Measurements from ENCODE around the gene C2orf81. TPM values are rescaled to one million over a fixed set of nuclear protein-coding genes. Genes with fewer than 3 reads are reported as not detected.
A peak's percentile ranks its signal among the peaks of the same experiment; 100 is the strongest.

The C2orf81 gene
- total and polyA plus RNA-seq, 10 of the 15 experiments (the other 5 are each of a cell fraction or from before 2014, with no cell fraction given): 0.10 to 9.8 (median 2.7) TPM

DNA sequence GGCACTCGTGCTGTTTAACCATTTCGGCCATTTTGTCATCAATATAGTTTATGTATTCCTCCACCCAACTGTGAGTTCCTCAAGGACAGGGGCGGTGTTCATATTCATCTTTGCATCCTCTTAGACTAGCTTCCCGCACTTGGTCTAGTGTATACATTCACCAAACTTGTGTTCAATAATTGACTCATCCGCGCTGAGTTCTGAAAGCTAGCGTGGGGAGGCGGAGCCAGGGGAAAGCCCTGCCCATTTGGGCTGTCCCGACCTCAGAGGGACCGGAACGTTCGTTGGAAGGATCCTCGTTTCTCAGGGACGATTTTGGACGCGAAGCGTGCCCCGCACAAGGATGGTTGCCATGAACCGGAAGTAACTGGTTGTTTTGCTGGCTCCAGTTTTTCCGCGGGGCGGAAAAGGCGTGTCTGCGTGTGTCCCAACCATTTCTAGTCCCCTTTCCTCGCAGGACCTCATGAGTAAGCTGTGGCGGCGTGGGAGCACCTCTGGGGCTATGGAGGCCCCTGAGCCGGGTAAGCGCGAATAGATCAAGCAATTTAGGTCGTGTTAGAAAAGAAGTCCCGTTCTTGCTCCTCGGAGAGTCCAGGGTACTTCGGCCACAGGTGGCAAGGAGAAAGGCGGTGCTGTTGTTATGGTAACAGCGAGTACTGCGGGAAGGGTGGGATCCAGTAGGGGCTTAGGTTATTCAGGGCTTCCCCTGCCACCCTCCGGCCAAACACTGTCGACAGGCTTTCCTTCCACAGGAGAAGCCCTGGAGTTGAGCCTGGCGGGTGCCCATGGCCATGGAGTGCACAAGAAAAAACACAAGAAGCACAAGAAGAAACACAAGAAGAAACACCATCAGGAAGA, 33.5 kb upstream of the C2orf81 start, which contains the start of gene INO80B (continued):
- TF ChIP-seq SUPT20H (IDR thresholded peaks at IDR 0.05; ENCODE audit: borderline replicate concordance, control insufficient read depth, low read depth, low read length): no peak
- TF ChIP-seq, protein P1, sequence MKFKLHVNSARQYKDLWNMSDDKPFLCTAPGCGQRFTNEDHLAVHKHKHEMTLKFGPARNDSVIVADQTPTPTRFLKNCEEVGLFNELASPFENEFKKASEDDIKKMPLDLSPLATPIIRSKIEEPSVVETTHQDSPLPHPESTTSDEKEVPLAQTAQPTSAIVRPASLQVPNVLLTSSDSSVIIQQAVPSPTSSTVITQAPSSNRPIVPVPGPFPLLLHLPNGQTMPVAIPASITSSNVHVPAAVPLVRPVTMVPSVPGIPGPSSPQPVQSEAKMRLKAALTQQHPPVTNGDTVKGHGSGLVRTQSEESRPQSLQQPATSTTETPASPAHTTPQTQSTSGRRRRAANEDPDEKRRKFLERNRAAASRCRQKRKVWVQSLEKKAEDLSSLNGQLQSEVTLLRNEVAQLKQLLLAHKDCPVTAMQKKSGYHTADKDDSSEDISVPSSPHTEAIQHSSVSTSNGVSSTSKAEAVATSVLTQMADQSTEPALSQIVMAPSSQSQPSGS (IDR thresholded peaks at IDR 0.05; ENCODE audit: low read length): no peak; the same call in 1 of the 2 replicates
- peak; percentile 98 for TF ChIP-seq NR2C1 (IDR thresholded peaks at IDR 0.05)
- peak; percentile 80 for TF ChIP-seq ATF7 (IDR thresholded peaks at IDR 0.05; ENCODE audit: low read depth)
- TF ChIP-seq SUZ12 (IDR thresholded peaks at IDR 0.05; ENCODE audit: unreplicated experiment): no peak
- 0 out of 2 replicates have a peak, but pooled peaks have one; percentile 30 for TF ChIP-seq EED (IDR thresholded peaks at IDR 0.05; ENCODE audit: low read depth)
- TF ChIP-seq, protein P2, sequence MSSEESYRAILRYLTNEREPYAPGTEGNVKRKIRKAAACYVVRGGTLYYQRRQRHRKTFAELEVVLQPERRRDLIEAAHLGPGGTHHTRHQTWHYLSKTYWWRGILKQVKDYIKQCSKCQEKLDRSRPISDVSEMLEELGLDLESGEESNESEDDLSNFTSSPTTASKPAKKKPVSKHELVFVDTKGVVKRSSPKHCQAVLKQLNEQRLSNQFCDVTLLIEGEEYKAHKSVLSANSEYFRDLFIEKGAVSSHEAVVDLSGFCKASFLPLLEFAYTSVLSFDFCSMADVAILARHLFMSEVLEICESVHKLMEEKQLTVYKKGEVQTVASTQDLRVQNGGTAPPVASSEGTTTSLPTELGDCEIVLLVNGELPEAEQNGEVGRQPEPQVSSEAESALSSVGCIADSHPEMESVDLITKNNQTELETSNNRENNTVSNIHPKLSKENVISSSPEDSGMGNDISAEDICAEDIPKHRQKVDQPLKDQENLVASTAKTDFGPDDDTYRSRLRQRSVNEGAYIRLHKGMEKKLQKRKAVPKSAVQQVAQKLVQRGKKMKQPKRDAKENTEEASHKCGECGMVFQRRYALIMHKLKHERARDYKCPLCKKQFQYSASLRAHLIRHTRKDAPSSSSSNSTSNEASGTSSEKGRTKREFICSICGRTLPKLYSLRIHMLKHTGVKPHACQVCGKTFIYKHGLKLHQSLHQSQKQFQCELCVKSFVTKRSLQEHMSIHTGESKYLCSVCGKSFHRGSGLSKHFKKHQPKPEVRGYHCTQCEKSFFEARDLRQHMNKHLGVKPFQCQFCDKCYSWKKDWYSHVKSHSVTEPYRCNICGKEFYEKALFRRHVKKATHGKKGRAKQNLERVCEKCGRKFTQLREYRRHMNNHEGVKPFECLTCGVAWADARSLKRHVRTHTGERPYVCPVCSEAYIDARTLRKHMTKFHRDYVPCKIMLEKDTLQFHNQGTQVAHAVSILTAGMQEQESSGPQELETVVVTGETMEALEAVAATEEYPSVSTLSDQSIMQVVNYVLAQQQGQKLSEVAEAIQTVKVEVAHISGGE (CRISPR knock-in tag; IDR thresholded peaks at IDR 0.05): peak; percentile 94
- peak; percentile 86; the same call in 1 of the 2 replicates for TF ChIP-seq CBX5 (IDR thresholded peaks at IDR 0.05; ENCODE audit: low read depth)
- TF ChIP-seq RUNX3 (IDR thresholded peaks at IDR 0.05; ENCODE audit: low read length): peak; percentile 86
- peak; percentile 81 for TF ChIP-seq CREB1 (IDR thresholded peaks at IDR 0.05; ENCODE audit: low read depth)
- peak; percentile 91 for TF ChIP-seq SIN3A (IDR thresholded peaks at IDR 0.05; ENCODE audit: low read depth, low read length)
- no peak for TF ChIP-seq YBX1 (IDR thresholded peaks at IDR 0.05)
- TF ChIP-seq TARDBP (IDR thresholded peaks at IDR 0.05; ENCODE audit: borderline replicate concordance): peak; percentile 91; the same call in 1 of the 2 replicates
- TF ChIP-seq MYC (IDR thresholded peaks at IDR 0.05; ENCODE audit: insufficient read depth, insufficient read length, insufficient replicate concordance, low read length, severe bottlenecking): no peak
- TF ChIP-seq, protein P3, sequence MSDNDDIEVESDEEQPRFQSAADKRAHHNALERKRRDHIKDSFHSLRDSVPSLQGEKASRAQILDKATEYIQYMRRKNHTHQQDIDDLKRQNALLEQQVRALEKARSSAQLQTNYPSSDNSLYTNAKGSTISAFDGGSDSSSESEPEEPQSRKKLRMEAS (IDR thresholded peaks at IDR 0.05; ENCODE audit: low read depth, low read length): peak; percentile 77; the same call in 1 of the 2 replicates
- TF ChIP-seq FOS (IDR thresholded peaks at IDR 0.05; ENCODE audit: borderline replicate concordance, extremely low read depth, insufficient read length): no peak
- TF ChIP-seq SREBF2 (IDR thresholded peaks at IDR 0.05; ENCODE audit: low read length): peak; percentile 44; the same call in 1 of the 2 replicates
- no peak for TF ChIP-seq NFIC (IDR thresholded peaks at IDR 0.05; ENCODE audit: low read depth, low read length)
- TF ChIP-seq CREM (IDR thresholded peaks at IDR 0.05; ENCODE audit: low read depth): peak; percentile 93
- TF ChIP-seq MXI1 (IDR thresholded peaks at IDR 0.05; ENCODE audit: low read depth, low read length): peak; percentile 97
- peak; percentile 93; the same call in 1 of the 2 replicates for TF ChIP-seq RB1 (IDR thresholded peaks at IDR 0.05; ENCODE audit: borderline replicate concordance)
- TF ChIP-seq HCFC1 (IDR thresholded peaks at IDR 0.05; ENCODE audit: low read length): peak; percentile 98
- TF ChIP-seq JUND (IDR thresholded peaks at IDR 0.05; ENCODE audit: low read depth, low read length): no peak
- TF ChIP-seq CHD4 (IDR thresholded peaks at IDR 0.05): no peak
- TF ChIP-seq POLR2A (IDR thresholded peaks at IDR 0.05; ENCODE audit: low read depth, low read length): peak; percentile 58
- TF ChIP-seq ZNF217 (IDR thresholded peaks at IDR 0.05): no peak
- TF ChIP-seq JUNB (IDR thresholded peaks at IDR 0.05): peak; percentile 39
- TF ChIP-seq MYB (IDR thresholded peaks at IDR 0.05; ENCODE audit: borderline replicate concordance, low read depth, low read length): peak; percentile 64; the same call in 1 of the 2 replicates
- TF ChIP-seq SMAD1 (IDR thresholded peaks at IDR 0.05; ENCODE audit: low read depth, partially characterized antibody): no peak
